Activated T-cell treated with anti-CD3 and anti-CD28 coated beads, Interleukin-2, amount 50 U/mL, for 48 hours (primary cell): Measurements from ENCODE around the gene PPP2R2C.

Source experiments
- DNase-seq, 2 experiments: peaks; one replicate each; pipeline ENCODE4 v3.0.0-alpha.2; 2020

Gene PPP2R2C

DNA sequence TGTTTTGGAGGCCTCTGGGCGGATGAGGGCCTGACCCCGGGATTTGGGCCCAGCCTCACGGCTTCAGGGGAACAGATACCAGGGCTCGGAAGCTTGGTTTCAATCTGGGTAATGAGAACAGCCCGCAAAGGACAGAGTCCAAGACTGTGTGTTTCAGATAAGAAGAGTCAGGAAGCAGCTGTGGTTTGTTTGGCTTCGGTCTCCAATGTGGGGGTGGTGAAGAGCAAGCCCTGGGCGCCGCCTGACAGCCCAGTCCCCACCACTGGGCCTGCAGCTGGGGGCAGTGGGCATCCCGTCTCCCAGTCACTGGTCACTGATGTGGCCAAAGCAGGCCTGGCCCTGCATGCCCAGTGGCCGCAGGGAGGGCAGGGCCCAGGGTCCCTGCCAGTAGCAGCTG, 193.6 kb downstream of the PPP2R2C start:
- DNase-seq, result peak; percentile 25 to 28

DNA sequence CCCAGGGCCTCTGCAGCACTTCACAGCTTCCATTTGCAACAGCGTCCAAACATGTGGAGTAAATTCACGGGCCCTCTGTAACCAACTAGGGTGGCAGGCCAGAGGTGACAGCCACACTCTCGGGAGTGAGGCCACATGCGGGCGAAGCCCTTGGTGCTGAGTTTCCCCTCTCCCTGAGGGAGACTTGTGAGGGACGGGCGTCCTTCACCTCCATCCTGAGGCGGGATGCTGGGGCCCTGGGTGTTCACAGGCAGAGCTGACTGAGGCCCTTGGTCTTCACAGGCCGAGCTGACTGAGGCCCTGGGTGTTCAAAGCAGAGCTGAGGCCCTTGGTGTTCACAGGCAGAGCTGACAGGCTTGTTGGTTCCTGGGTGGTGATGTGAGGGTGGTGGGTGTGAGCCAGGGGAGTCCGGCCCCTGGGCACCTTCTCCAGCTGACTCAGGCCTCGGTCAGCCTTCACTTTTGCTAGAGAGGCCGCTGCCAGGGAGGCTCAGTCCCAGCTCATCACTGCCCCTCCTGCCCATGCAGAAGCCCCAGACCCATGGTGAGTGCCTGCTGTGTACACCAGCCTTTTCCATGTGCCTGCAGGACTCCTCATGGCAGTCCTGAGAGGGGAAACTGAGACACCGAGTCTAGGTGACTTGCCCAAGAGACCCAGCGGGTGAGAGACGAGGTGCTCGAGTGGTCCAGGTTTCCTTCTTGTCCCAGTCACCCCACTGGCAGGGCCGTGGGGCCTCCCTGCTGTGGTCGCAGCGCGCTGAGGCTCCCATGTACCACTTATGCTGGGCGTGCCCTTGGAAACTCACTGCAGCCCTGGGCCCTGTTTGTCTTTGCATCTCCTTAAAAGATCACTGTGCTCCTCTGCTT, 194.2 kb downstream of the PPP2R2C start:
- DNase-seq, result no peak

DNA sequence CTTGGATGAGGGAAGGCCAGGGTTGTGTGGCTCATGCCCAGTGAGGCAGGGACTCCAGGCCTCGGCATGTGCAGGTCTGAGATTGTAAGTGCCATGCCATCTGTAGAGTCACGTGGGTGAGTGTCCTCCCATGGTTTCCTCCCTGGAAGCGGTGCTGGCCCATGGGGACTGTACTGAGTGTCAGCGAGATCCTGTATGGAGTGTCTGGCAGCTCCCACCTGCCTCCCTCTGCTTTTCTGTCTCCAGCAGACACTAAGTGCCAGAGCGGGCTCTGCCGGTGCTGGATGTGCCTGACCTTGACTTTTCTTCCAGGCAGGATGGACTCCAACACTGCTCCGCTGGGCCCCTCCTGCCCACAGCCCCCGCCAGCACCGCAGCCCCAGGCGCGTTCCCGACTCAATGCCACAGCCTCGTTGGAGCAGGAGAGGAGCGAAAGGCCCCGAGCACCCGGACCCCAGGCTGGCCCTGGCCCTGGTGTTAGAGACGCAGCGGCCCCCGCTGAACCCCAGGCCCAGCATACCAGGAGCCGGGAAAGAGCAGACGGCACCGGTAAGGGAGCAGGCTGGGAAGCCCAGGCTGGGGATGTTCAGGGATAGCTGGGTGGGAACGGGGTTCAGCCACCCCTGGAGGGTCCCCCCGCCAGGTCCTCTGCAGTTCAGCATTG, 195.1 kb downstream of the PPP2R2C start:
- no peak for DNase-seq

DNA sequence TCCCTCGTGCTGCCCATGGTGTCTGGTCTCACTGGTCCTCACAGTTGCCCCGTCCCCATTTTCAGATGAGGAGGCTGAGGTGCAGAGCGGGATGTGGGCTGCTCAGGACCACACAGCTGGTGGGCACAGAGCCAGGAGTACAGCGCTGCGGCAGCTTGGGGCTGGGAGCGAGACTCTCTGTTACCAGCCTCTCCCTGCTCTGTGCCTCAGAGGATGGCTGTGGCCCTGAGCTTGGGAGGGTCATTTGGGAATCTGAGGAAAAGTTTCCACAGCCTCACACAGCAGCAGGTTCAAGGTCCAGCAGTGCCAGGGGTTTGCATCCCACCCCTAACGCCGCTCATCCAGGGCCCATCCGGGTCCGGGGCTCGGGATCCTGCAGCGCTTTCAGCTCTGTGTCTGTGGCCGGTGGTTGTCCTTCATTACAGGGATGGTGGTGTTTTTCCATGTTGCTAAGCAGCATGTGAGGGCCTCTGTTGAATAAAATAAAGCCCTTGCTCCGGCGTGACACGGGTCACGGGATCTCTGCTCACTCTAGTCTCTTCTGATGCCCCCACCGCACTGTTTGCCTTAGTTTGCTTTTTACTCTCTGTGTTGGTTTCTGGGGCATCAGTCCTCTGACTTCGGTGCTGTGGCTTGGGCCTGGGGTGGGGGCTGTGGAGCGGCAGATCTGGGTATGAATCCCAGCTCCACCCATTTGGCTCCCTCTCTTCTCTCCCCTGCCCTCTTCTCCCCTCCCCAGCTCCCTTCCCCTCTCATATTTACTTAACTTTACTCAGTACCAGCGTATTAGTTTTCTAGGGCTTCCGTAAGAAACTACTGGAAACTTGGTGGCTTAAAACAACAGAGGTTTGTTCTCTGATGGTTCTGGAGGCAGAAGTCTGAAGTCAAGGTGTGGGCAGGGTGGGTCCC, 196.3 kb downstream of the PPP2R2C start:
- DNase-seq, result no peak

DNA sequence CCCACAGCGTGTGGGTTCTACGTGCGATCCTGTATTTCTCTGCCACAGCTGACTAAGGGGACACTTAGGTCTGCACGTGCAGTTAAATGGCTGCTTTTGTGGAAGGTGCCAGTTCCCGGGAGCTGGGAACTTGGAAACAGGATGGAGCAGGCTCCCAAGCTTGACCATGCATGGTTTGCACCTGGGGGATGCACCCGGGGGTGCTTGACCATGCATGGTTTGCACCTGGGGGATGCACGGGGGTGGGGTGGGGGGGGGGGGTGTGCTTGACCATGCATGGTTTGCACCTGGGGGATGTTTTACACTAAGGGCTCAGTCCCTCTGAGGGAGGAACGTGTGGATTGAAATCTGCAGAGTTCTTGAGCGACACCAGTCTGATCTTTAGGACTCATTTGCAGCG, 197.1 kb downstream of the PPP2R2C start:
- DNase-seq, result no peak

DNA sequence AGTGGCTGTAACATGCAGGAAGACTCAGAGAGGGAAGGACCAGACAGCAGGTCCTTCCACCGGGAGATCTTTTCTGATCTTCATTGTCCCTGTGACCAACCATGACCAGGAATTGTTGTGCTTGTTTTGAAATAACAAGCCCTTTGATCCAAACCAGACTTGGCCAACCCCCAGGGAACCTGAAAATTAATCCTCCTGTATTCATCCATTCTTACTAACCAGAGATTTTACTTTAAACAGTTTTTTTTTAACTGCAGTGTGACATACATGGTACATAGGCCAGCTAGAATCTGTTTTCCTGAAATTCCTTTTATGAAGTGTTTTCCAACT, 198.8 kb downstream of the PPP2R2C start:
- DNase-seq, result no peak

DNA sequence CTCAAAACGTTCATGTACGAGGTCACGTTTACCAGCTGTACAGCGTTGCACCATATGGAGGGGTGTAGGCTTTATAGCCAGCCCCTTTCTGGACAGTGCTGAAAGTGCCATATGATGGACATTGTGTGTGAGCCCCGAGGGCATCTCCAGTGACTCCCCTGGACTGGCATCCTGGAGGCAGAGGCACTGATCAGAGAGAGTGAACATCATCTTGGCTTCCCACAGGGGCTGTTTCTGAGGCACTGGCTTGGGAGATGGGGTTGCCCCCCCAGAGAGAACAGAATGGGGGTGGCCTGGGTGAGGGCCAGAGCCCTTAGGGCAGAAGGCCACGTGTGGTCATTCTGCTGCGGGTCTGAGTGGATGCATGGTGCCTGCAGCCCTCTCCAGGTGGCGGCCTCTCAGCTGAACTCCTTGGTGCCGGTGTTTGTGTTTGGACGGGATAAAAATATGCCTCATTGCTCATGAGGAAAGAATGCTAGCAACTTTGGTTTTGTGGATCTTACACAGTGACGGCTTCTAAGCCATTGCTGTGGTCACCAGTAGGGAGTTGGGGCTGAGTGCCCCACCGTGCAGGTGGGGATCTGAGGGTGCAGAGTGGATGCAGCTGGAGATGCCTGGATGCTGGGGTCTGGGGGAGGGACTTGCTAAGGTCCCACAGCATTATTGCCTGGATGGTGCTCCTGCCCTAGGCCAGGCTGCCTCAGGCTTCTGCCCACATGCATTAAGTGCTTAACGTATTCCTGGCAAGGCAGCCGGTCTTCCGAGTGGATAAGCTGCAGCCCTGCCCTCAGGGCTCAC, 199.4 kb downstream of the PPP2R2C start:
- DNase-seq, result no peak

DNA sequence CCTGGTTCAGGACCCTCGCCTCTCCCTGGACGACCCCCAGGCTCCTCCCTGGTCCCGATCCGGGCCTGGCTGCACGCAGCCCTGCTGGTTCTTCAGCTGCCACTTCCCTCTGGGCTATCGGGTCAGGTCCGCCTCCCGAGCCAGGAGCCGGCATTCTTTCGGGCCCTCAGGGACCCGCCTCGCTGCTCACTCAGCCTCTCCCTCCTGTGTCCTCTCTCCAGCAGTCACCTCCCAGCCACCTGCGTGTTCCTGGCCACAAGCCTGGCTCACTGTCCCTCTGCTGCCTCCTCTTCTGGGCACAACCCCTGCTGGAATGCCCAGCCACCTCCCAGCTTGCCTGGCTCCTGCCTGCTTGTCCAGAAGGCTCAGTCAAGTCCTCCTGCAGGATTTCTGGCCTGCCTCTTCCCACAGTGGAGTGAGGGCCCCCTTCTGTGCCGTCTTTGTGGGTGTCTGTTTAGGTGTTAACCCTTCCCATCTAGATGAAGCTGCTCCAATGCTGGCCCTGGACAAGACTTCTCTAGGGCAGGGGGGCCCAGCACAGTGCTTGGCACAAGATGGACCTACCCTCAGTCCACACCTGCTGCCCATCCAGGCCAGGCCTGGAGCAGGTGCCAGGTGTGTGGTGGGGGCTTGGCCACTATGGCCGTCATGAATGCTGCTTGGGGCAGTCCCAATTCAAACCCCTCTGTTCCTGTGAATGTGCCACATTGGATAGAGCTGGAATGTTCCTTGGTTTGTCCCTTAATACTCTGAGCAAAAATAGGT, 200.5 kb downstream of the PPP2R2C start:
- DNase-seq, result no peak

DNA sequence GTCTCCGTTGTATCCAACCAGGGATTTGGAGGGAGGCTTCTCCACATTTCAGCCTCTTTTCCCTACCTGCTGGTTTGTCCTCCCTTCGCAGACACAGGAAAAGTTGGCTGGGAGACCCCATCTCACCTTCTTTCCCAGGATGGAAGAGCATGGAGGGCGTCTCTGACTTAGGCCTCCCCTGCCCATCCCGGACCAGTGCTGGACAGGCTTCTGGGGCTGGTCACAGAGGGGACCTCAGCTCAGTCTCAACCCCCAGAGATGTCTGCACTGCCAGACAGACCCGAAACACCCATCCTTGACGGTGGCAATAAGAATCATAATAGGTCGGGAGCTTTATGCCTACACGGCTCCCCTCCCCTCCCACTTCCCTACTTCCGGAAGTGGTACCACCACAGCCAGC, 201.2 kb downstream of the PPP2R2C start:
- DNase-seq, result no peak

DNA sequence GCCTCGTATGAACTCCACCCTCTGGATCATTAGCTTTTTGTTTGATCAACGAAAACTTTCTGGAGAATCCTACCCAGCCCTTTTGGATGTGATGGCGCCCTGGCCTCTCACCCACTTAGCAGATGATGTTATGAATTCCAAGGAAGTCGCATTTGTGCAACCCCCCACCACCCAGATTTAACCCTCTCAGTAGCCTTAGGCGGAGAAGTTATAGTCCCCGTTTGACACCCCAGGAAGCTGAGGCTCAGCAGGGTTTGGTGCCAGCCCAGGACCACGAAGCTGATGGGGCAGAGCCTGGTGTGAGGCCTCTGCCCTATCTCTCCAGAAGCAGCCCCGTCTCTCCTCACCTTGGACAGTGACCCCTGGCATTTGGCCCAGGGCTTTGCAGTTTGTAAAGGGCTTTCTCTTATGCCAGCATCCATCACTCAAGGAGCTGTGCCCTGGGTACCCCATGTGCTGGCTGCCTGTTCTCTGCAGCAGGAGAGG, 201.7 kb downstream of the PPP2R2C start:
- DNase-seq, result no peak
